ENCODE results near the gene SGPP2.

DNA sequence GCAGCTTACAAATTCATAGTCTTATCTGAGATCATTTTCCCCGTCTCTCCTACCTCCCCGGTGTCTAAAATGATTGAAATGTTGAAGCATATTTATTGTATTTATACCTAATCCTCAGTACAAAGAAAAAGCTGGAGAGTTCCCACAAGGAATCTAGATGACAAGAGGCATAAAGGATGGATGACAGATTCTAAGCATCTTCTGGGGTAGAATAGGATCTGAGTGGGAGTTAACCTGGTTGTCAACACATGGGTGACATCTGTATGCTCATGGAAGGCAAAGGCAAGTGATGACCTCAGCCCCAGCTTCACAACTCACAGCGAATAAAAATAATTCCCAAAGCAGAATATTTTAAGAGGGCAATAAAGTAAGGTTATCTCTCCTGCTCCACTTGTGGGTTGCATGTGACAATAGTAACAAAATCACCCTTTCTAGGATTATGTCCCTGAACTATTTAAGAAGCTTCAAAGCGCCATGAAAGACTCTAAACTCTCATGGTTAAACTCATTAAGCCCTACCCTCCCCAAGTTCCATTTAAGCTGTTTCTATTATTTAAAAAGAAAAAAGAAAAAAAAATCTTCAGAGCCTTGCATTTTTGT lies 32.2 kb downstream of the SGPP2 start:
- TF ChIP-seq, protein P1, sequence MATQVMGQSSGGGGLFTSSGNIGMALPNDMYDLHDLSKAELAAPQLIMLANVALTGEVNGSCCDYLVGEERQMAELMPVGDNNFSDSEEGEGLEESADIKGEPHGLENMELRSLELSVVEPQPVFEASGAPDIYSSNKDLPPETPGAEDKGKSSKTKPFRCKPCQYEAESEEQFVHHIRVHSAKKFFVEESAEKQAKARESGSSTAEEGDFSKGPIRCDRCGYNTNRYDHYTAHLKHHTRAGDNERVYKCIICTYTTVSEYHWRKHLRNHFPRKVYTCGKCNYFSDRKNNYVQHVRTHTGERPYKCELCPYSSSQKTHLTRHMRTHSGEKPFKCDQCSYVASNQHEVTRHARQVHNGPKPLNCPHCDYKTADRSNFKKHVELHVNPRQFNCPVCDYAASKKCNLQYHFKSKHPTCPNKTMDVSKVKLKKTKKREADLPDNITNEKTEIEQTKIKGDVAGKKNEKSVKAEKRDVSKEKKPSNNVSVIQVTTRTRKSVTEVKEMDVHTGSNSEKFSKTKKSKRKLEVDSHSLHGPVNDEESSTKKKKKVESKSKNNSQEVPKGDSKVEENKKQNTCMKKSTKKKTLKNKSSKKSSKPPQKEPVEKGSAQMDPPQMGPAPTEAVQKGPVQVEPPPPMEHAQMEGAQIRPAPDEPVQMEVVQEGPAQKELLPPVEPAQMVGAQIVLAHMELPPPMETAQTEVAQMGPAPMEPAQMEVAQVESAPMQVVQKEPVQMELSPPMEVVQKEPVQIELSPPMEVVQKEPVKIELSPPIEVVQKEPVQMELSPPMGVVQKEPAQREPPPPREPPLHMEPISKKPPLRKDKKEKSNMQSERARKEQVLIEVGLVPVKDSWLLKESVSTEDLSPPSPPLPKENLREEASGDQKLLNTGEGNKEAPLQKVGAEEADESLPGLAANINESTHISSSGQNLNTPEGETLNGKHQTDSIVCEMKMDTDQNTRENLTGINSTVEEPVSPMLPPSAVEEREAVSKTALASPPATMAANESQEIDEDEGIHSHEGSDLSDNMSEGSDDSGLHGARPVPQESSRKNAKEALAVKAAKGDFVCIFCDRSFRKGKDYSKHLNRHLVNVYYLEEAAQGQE (IDR thresholded peaks at IDR 0.05; ENCODE audit: insufficient read depth in 1 of 2, low read depth in 2 of 2, low read length in 2 of 2): no peak
- no peak for TF ChIP-seq TAF1 (IDR thresholded peaks at IDR 0.05; ENCODE audit: borderline replicate concordance, insufficient read depth, low read length)

Measured in PFSK-1 (cell line).